GM18517 (cell line): ENCODE measurements around the gene FBXO48.

Experiments used
- ATAC-seq: cut with Tn5 transposase; IDR thresholded peaks from one replicate; pipeline ENCODE4 v1.9.1; 2021; ENCODE audit warnings: mild to moderate bottlenecking, moderate library complexity; ENCODE audit not compliant: unreplicated experiment

The FBXO48 gene

GRCh38 chr2:68414876-68415275 is 52.2 kb downstream of the FBXO48 start:
- no peak for ATAC-seq

DNA sequence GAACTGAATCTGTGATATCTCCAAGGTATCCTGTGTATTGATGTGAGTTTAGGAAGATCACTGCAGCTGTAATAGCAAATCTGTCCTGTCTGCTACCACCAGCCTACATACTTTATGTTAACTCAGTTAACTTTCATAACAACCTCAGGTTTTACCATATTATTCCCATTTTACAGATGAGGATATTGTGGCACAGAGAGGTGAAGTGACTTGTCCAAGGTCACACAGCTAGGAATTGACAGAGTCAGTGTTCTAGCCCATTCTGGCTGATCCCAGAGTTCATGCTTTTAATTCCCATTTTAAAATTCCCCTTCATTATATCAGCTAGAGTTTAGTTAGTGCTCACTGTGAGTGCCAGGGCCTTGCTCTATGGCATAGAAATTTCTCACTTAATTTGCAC is 52.6 kb downstream of the FBXO48 start:
- ATAC-seq = no peak

DNA sequence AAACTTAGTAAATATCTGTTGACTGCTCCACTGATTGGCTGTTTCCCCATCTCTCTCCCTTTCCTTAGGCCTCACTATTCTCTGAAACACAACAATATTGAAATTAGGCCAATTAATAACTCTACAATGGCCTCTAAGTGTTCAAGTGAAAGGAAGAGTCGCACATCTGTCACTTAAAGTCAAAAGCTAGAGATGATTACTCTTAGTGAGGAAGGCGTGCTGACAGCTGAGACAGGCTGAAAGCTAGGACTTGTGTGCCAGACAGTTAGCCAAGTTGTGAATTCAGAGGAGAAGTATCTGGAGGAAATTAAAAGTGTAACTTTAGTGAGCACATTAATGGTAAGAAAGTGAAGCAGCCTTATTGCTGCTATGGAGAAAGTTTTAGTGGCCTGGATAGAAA is 53.6 kb downstream of the FBXO48 start:
- ATAC-seq = no peak

DNA sequence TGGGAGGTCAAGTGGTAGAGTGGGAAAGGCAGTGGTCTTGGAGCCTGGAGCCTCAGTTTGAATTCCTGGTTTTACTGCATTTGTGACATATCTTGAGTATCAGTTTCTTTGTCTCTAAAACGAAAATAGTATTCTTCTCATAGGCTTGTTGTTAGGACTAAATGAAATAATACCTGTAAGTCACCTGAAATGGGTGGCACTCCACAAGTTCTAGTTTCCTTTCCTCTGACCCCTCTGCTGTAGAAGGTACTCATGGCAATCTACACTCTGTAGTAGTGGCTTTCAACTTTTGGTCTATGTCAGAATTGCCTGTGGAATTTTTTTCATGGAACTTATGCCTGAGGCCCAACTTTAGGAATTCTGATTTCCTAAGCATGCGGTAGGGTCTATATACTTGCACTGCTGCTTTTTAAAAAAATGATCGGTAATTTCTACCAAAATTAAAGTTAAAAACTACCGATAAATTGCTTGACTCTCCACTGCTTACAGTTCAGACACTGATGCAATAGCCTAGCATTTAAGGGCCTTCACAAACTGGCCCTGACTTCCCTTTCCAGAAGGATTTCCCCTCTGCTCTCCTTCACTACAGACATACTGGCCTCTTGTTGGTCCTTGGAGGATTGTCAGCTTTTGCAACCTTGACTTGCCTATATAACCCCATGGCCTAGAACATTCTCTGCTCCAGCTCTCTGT is 54.8 kb downstream of the FBXO48 start:
- ATAC-seq = peak; percentile 35

DNA sequence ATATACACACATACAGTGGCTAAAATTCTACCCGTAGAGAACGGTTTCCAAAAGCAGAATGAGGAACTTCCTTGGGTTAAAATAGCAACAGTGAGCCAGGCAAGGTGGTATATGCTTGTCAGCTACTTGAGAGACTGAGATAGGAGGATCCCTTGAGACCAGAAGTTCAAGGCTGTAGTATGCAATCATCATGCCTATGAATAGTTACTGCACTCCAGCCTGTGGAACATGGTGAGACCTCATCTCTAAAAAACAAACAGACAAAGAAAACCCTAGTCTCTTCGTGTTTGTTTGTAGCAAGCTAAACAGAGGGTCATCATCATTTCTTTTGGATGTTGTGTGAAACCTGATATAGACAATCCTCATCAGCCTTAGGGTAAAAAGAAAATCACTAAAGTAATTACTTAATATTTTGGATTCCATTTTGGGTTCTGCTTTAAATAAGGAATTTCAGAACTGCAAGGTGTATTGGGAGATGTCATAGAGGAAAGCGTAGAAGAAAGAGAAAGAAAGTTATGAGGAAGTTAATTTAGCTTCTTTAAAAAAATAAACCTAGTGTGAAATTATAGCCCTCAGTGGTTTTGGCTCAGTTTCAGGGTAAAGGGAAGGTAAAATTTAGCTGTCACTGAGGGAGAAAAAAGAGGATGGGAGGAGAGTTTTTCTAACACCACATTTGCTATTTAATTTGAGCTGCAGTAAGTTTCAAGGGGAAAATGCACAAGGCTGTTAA is 55.5 kb downstream of the FBXO48 start:
- peak; percentile 92 for ATAC-seq
